ENCODE measurements around the gene IPO13. TPM values are rescaled to one million over a fixed set of nuclear protein-coding genes. Genes with fewer than 3 reads are reported as not detected.

IPO13 gene
- total RNA-seq, result 10 to 100 TPM; 10.7 to 12.5 TPM

DNA sequence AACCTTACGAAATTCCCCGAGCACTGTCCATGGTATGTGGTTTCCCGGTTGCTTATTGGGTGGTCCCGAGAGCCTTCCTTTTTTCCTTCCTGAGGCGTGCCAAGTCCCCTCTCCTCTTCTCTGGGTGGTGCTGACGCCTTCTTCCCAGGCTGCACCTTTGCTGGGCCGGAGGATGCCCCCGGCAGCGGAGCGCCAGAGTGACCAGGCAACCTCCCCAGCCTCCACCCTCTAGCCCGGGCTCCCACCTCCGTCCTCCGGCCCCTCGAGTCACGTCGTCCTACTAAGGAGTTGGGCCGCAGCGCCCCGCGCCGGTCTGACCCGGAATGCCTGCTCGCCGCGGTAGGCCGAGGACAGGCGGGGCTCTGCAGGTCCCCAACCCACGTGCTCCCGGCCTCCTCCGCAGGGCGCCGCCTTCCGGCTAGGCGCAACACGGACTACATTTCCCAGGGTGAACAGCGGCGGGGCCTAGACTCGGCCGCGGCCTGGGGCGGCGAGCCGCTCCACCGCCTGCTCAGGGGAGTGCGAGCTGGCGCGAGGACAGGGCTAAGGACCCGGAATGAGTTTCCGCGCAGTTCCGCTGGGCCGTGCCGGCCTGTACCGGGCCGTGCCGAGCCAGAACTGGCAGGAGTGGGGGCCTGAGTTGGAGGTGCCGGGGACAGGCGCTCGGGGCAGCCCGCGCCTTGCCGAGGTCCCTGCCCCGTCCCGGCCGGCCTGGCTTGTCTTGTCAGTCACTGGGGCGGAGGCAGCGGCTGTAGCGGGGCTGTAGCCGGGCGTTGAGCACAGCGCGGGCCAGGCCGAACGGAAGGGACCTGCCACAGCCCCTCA, at the start of gene IPO13:
TSS of gene IPO13 (plus strand) at position 715 of the 825 bp plus-strand sequence. CDS start 651 bp downstream, outside the sequence.
- ATAC-seq, result peak; percentile 96
- peak within 1 kb of the TSS; percentile 96 for H3K27ac Mint-ChIP-seq
- POLR2A ChIA-PET, result interaction anchor here (0.5 to 1.4 kb wide), 4 partner anchors 232 to 240 kb away, joined by 3 read pairs; partner anchors contain the start of gene ST3GAL3

GRCh38 chr1:43898981-43899380, 47.8 kb upstream of the IPO13 start:
- ATAC-seq (no peak), DNase-seq (no peak)
- POLR2A ChIA-PET, result no interaction called here
- Mint-ChIP-seq H3K27ac (no peak overlapping the region), H3K27me3 (no peaks in the 10 kb centered on the region), H3K4me3 (no peak overlapping the region), H3K9me3 (ENCODE audit: low read depth) (no peaks in the 10 kb centered on the region), H3K36me3 (ENCODE audit: low read depth) (peaks cover 16% of the 10 kb centered on the region), H3K4me1 (no peaks in the 10 kb centered on the region)
- CTCF ChIA-PET, result interaction anchor here (0.7 kb wide), 1 partner anchor 115 kb away, joined by 3 read pairs; no protein-coding TSS in a partner anchor
- intact Hi-C loops (cut with DNase I, micrococcal nuclease), result no loop called here

More for the DNA sequence above, at the start of gene IPO13:
- Mint-ChIP-seq H3K4me1 (peaks cover 37% of the 10 kb centered on the region), H3K36me3 (ENCODE audit: low read depth) (peaks cover 19% of the 10 kb centered on the region), H3K27me3 (no peaks in the 10 kb centered on the region), H3K4me3 (peak within 1 kb of the TSS; percentile 94), H3K9me3 (ENCODE audit: low read depth) (no peaks in the 10 kb centered on the region)
- peak; percentile 98 for DNase-seq
- intact Hi-C loops (cut with DNase I, micrococcal nuclease), result loop anchor here (1.0 to 5.0 kb wide), 16 partner anchors 23 to 1022 kb away; partner anchors contain the start of genes ATP6V0B (in 2 of the 2), KDM4A (in 2 of the 2), ST3GAL3 (in 2 of the 2) and CCDC24 (in 1 of the 2)
- CTCF ChIA-PET, result interaction anchor here (0.6 to 5.9 kb wide), 14 partner anchors 8 to 296 kb away, joined by 3 to 96 read pairs (median 4); partner anchors contain the start of genes ARTN, DPH2, KDM4A and ST3GAL3

GRCh38 chr1:43900386-43900785, 46.4 kb upstream of the IPO13 start:
- H3K4me1 Mint-ChIP-seq, result no peaks in the 10 kb centered on the region
- H3K27ac Mint-ChIP-seq, result no peak overlapping the region
- ChIA-PET CTCF (interaction anchor here (0.9 to 1.0 kb wide), 4 partner anchors 33 to 199 kb away, joined by 3 to 6 read pairs (median 3); partner anchors contain the start of gene ARTN), POLR2A (no interaction called here)
- no peaks in the 10 kb centered on the region for H3K9me3 Mint-ChIP-seq (ENCODE audit: low read depth)
- intact Hi-C loops (cut with DNase I, micrococcal nuclease), result no loop called here
- H3K4me3 Mint-ChIP-seq, result no peak overlapping the region
- H3K36me3 Mint-ChIP-seq (ENCODE audit: low read depth), result peaks cover 9% of the 10 kb centered on the region
- no peaks in the 10 kb centered on the region for H3K27me3 Mint-ChIP-seq
- no peak for DNase-seq
- no peak for ATAC-seq

GRCh38 chr1:43901196-43901961, 45.4 kb upstream of the IPO13 start:
- Mint-ChIP-seq H3K27ac (no peak overlapping the region), H3K4me1 (no peaks in the 10 kb centered on the region), H3K9me3 (ENCODE audit: low read depth) (no peaks in the 10 kb centered on the region), H3K4me3 (no peak overlapping the region), H3K27me3 (no peaks in the 10 kb centered on the region), H3K36me3 (ENCODE audit: low read depth) (peaks cover 9% of the 10 kb centered on the region)
- CTCF ChIA-PET, result interaction anchor here (0.5 kb wide), 1 partner anchor 726 kb away, joined by 3 read pairs; no protein-coding TSS in a partner anchor
- POLR2A ChIA-PET, result no interaction called here
- intact Hi-C loops (cut with DNase I, micrococcal nuclease), result no loop called here
- DNase-seq, result no peak
- no peak for ATAC-seq

DNA sequence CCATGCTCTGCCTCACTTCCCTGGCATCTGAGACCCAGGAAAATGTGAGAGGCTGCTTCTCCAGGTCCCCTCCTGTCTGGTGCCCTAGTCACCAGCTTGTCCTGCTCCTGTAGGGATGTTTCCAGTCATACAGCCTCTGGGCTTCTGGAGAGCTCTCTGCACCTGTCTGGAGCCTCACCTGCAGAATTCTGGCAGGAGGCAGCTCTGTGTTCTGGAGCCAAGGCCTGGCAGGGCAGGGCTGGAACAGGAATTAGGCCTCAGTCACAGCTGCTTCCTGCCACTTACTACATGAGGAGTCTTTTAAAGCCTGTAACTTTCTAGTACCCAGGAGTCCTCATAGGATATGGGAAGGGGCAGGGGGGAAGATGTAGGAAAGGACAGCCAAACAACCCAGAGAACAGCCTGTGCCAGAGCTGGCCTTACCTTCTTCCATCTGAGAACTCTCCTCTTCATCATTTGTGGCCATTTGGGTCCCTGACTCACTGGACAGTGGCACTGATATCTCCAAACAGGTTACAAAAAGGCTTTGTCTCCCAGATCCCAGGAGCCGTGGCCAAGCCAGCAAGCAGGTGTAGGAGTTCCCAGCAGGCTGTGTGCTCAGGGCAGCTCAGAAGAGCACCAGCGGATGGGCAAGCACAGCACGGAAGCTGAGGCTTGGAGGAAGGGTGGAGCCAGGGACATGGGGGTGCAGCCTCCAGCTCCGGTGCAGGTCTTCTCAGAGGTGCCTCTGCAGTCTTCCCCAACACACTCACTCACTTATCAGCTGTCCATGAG, 44.5 kb upstream of the IPO13 start:
- intact Hi-C loops (cut with DNase I, micrococcal nuclease), result no loop called here
- H3K9me3 Mint-ChIP-seq (ENCODE audit: low read depth), result no peaks in the 10 kb centered on the region
- POLR2A ChIA-PET, result interaction anchor here (0.6 kb wide), 1 partner anchor 138 kb away, joined by 5 read pairs; no protein-coding TSS in a partner anchor
- H3K27me3 Mint-ChIP-seq, result no peaks in the 10 kb centered on the region
- H3K27ac Mint-ChIP-seq, result no peak overlapping the region
- peaks cover 7% of the 10 kb centered on the region for H3K36me3 Mint-ChIP-seq (ENCODE audit: low read depth)
- no peak for DNase-seq
- no peaks in the 10 kb centered on the region for H3K4me1 Mint-ChIP-seq
- H3K4me3 Mint-ChIP-seq, result no peak overlapping the region
- no peak for ATAC-seq
- CTCF ChIA-PET, result interaction anchor here (0.5 to 0.7 kb wide), 2 partner anchors 9 to 377 kb away, joined by 3 to 4 read pairs; no protein-coding TSS in a partner anchor

- no peaks in the 10 kb centered on the region for H3K4me1 Mint-ChIP-seq
- CTCF ChIA-PET, result no interaction called here
- no peak for DNase-seq
- no peaks in the 10 kb centered on the region for H3K27me3 Mint-ChIP-seq
- POLR2A ChIA-PET, result no interaction called here
- H3K4me3 Mint-ChIP-seq, result no peak overlapping the region
- H3K27ac Mint-ChIP-seq, result no peak overlapping the region
- ATAC-seq, result no peak
- H3K36me3 Mint-ChIP-seq (ENCODE audit: low read depth), result no peaks in the 10 kb centered on the region
- no peaks in the 10 kb centered on the region for H3K9me3 Mint-ChIP-seq (ENCODE audit: low read depth)
- intact Hi-C loops (cut with DNase I, micrococcal nuclease), result no loop called here
These were observed 41.8 kb upstream of the IPO13 start for GRCh38 chr1:43904660-43905551.

- ATAC-seq (no peak), DNase-seq (no peak)
- H3K4me1 Mint-ChIP-seq, result no peaks in the 10 kb centered on the region
- intact Hi-C loops (cut with DNase I, micrococcal nuclease), result no loop called here
- ChIA-PET POLR2A (no interaction called here), CTCF (interaction anchor here (0.5 to 1.5 kb wide), 2 partner anchors 27 to 140 kb away, joined by 3 read pairs; no protein-coding TSS in a partner anchor)
- no peak overlapping the region for H3K4me3 Mint-ChIP-seq
- H3K27ac Mint-ChIP-seq, result no peak overlapping the region
- no peaks in the 10 kb centered on the region for H3K27me3 Mint-ChIP-seq
- H3K9me3 Mint-ChIP-seq (ENCODE audit: low read depth), result no peaks in the 10 kb centered on the region
- no peaks in the 10 kb centered on the region for H3K36me3 Mint-ChIP-seq (ENCODE audit: low read depth)
These were observed 38.5 kb upstream of the IPO13 start for GRCh38 chr1:43908226-43908625.

GRCh38 chr1:43908858-43909257, 37.9 kb upstream of the IPO13 start:
- intact Hi-C loops (cut with DNase I, micrococcal nuclease), result no loop called here
- Mint-ChIP-seq H3K4me1 (no peaks in the 10 kb centered on the region), H3K27me3 (no peaks in the 10 kb centered on the region), H3K27ac (no peak overlapping the region), H3K4me3 (no peak overlapping the region), H3K9me3 (ENCODE audit: low read depth) (no peaks in the 10 kb centered on the region), H3K36me3 (ENCODE audit: low read depth) (no peaks in the 10 kb centered on the region)
- ChIA-PET POLR2A (no interaction called here), CTCF (interaction anchor here (1.5 kb wide), 1 partner anchor 26 kb away, joined by 3 read pairs; no protein-coding TSS in a partner anchor)
- DNase-seq (no peak), ATAC-seq (no peak)

DNA sequence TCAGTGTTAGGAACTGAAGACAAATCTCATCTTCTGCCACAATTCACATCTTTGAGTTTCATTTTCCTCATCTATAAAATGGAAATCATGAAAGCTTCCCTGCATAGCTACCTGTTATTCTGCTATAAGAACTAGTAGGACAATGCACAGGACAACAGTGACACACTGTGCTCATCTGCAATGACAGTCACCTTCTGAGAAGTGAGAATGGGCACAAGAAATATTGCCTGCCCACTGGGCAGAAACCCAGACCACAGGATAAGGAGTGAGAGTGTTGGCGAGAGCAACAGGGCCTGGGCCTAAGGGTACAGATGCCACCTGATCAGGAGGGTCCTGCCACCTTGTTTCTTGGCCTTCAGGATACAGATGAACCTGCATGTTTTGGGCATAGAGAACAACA, 36.4 kb upstream of the IPO13 start:
- POLR2A ChIA-PET, result no interaction called here
- ATAC-seq (no peak), DNase-seq (no peak)
- intact Hi-C loops (cut with DNase I, micrococcal nuclease), result no loop called here
- CTCF ChIA-PET, result interaction anchor here (1.8 kb wide), 1 partner anchor 147 kb away, joined by 5 read pairs; no protein-coding TSS in a partner anchor
- Mint-ChIP-seq H3K36me3 (ENCODE audit: low read depth) (no peaks in the 10 kb centered on the region), H3K27ac (no peak overlapping the region), H3K4me3 (no peak overlapping the region), H3K9me3 (ENCODE audit: low read depth) (no peaks in the 10 kb centered on the region), H3K4me1 (no peaks in the 10 kb centered on the region), H3K27me3 (no peaks in the 10 kb centered on the region)

DNA sequence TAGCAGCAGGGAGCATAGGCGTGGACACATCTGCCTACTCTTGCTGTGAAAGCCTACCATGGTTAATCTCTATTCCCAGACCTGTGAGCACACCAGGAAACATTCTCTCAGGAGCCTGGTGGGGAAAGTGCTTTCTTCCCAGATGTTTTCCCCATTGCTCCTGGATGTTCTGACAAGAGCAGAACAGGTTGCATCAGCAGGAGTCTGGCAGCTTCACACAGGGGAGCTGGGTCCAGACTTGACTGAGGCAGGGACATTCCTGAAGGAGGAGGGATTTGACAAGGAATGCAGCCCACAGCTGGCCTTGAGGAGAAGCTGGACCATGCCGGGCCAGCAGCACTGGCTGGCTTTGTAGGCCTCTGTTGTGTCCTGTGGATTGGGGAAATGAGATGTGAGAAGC, 34.1 kb upstream of the IPO13 start:
- Mint-ChIP-seq H3K36me3 (ENCODE audit: low read depth) (no peaks in the 10 kb centered on the region), H3K4me1 (no peaks in the 10 kb centered on the region), H3K9me3 (ENCODE audit: low read depth) (no peaks in the 10 kb centered on the region), H3K27me3 (no peaks in the 10 kb centered on the region), H3K4me3 (no peak overlapping the region), H3K27ac (no peak overlapping the region)
- POLR2A ChIA-PET, result no interaction called here
- ATAC-seq, result no peak
- intact Hi-C loops (cut with DNase I, micrococcal nuclease), result no loop called here
- CTCF ChIA-PET, result interaction anchor here (0.6 to 2.0 kb wide), 2 partner anchors 22 to 509 kb away, joined by 3 to 6 read pairs; no protein-coding TSS in a partner anchor
- no peak for DNase-seq
